Measurements from ENCODE around the gene DBET.
"Not testable (repeated sequence)": the region's sequence is repeated elsewhere in the genome, so short reads cannot be mapped to it uniquely, and the experiment has no call there.

- TF ChIP-seq, protein P1, sequence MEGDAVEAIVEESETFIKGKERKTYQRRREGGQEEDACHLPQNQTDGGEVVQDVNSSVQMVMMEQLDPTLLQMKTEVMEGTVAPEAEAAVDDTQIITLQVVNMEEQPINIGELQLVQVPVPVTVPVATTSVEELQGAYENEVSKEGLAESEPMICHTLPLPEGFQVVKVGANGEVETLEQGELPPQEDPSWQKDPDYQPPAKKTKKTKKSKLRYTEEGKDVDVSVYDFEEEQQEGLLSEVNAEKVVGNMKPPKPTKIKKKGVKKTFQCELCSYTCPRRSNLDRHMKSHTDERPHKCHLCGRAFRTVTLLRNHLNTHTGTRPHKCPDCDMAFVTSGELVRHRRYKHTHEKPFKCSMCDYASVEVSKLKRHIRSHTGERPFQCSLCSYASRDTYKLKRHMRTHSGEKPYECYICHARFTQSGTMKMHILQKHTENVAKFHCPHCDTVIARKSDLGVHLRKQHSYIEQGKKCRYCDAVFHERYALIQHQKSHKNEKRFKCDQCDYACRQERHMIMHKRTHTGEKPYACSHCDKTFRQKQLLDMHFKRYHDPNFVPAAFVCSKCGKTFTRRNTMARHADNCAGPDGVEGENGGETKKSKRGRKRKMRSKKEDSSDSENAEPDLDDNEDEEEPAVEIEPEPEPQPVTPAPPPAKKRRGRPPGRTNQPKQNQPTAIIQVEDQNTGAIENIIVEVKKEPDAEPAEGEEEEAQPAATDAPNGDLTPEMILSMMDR (IDR thresholded peaks at IDR 0.05) = not testable (repeated sequence)
- not testable (repeated sequence) for TF ChIP-seq POLR2A (IDR thresholded peaks at IDR 0.05)
Observed at GRCh38 chr4:190110570-190111295, 46.4 kb downstream of the DBET start.

All from Peyer's patch (tissue), 4 donors.